Psoas muscle (tissue), 8 donors: Measurements from ENCODE around the gene SYNE2. TPM values are rescaled to one million over a fixed set of nuclear protein-coding genes. Genes with fewer than 3 reads are reported as not detected.

Experiments used
- ATAC-seq, 4 donors: fragments of 200-7000 bp; cut with Tn5 transposase; one replicate each; pipeline ENCODE4 v1.9.1; 2020; ENCODE audit warnings: moderate library complexity in 3 of 4, mild to moderate bottlenecking in 2 of 4
- DNase-seq, 2 donors: peaks; one replicate each; pipeline ENCODE4 v3.0.0-alpha.2; 2020
- H3K27ac ChIP-seq: fragments of 200-600 bp; one replicate; pipeline ENCODE4 v1.8.0; 2022
- H3K27me3 ChIP-seq, 3 donors: fragments of 200-600 bp in 1 of 3; one replicate each; pipeline versions ENCODE4 v1.6.1 to v1.8.0; 2013 to 2022; ENCODE audit warnings: low read length in 2 of 3, mild to moderate bottlenecking in 2 of 3, moderate library complexity in 1 of 3; ENCODE audit not compliant: insufficient read depth in 3 of 3
- H3K36me3 ChIP-seq, 2 donors: fragments of 200-600 bp in 1 of 2; one replicate each; pipeline versions ENCODE4 v1.6.1 to v1.8.0; 2013 to 2022; ENCODE audit warnings: low read depth in 1 of 2, mild to moderate bottlenecking in 1 of 2, moderate library complexity in 1 of 2; ENCODE audit not compliant: insufficient read depth in 1 of 2
- H3K4me1 ChIP-seq: fragments of 200-600 bp; one replicate; pipeline ENCODE4 v1.8.0; 2022
- H3K4me3 ChIP-seq: fragments of 200-600 bp; one replicate; pipeline ENCODE4 v1.8.0; 2022; ENCODE audit warnings: mild to moderate bottlenecking
- H3K9me3 ChIP-seq: fragments of 200-600 bp; one replicate; pipeline ENCODE4 v1.8.0; 2022
- WGBS, 3 donors: extraction: QIAGEN DNeasy Blood & Tissue Kit; methylation state at CpG; one replicate each; pipeline versions ENCODE4 v1.1.6 to v1.1.7; 2013; 5-methylcytosine and 5-hydroxymethylcytosine counted together
- intact Hi-C, 2 donors: fragments of 100-400 bp; cut with DNase I; formaldehyde crosslinking; loops; one replicate each; pipeline versions ENCODE4 v1.11.0 to v1.14.2; 2022
- polyA plus RNA-seq, 3 donors: library from polyadenylated mRNA; stranded (reverse); fragments of 200-250 nt; gene quantifications; one replicate each; pipeline ENCODE4 v1.2.3, GENCODE V29; 2013
- total RNA-seq, 4 donors: library from RNA; stranded (reverse); fragmentation: NEBNext Ultra II Directional in 2 of 4; extraction: Animal tissue kit (Norgen Biotek cat#: 25700) in 2 of 4; gene quantifications; one replicate each; pipeline versions ENCODE4 v1.2.1 to v1.2.4, GENCODE V29; 2021 to 2023
- TF ChIP-seq, protein P1 (sequence below): fragments of 200-600 bp; IDR thresholded peaks from one replicate; pipeline ENCODE4 v1.8.0; 2022; ENCODE audit warnings: antibody characterized with exemption
- donor health status: healthy with polysubstance abuse.
- donor health status: DM: no; HTN: no; CAD: no; lungs with moderate emphysema.
- donor health status: Bipolar disorder and iron deficiency.
- donor health status: healthy.
- donor health status: DM: yes; HTN: yes; CAD: no.
- donor health status: DM: no; HTN: no; CAD: no.
- donor health status: DM: no; HTN: no; CAD: no.
- donor health status: DM: yes; HTN: yes; CAD: no.

SYNE2 gene
- total and polyA plus RNA-seq, 7 donors, result 23.0 to 239 (median 150) TPM

DNA sequence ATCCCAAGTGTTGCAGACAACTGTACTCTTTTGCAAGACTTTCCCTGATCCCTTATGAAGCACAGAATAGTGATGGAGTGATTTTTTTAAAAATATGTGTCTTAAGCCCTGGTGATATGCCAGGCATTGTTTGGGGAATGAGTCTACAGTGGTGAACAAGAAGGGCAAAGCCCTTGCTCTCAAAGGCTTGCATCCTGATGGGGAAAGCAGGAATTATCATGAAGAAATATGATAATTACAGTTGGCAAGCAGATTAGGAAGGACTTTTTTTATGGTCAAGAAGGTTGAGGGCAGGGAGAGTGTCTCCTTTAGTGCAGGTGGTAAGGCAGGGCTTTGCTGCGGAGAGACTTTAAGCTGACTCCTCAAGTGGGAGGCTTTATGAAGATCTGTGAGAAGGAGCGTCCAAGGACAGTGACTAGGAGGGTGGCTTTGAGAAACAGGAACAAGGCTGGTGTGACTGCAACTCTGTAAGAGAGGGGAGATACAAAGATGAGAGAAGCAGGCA lies 100.2 kb downstream of the SYNE2 start:
- Histone ChIP-seq H3K9me3 (no peaks in the 10 kb centered on the region), H3K36me3 (peaks cover 6 to 65% of the 10 kb centered on the region in 2 donors), H3K4me3 (no peak overlapping the region), H3K27me3 (no peaks in the 10 kb centered on the region), H3K4me1 (no peaks in the 10 kb centered on the region), H3K27ac (no peak overlapping the region)
- intact Hi-C loops, result loop anchor here in 1 of 2 donors (5.0 kb wide), 1 partner anchor 101 kb away; the partner anchor contains the start of gene SYNE2
- WGBS, 3 donors, result 87 to 90% (median 87%) methylated on average over 2 of the region's 2 CpGs
- ATAC-seq, result no peak
- no peak for DNase-seq
- TF ChIP-seq, protein P1, sequence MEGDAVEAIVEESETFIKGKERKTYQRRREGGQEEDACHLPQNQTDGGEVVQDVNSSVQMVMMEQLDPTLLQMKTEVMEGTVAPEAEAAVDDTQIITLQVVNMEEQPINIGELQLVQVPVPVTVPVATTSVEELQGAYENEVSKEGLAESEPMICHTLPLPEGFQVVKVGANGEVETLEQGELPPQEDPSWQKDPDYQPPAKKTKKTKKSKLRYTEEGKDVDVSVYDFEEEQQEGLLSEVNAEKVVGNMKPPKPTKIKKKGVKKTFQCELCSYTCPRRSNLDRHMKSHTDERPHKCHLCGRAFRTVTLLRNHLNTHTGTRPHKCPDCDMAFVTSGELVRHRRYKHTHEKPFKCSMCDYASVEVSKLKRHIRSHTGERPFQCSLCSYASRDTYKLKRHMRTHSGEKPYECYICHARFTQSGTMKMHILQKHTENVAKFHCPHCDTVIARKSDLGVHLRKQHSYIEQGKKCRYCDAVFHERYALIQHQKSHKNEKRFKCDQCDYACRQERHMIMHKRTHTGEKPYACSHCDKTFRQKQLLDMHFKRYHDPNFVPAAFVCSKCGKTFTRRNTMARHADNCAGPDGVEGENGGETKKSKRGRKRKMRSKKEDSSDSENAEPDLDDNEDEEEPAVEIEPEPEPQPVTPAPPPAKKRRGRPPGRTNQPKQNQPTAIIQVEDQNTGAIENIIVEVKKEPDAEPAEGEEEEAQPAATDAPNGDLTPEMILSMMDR, result no peak

DNA sequence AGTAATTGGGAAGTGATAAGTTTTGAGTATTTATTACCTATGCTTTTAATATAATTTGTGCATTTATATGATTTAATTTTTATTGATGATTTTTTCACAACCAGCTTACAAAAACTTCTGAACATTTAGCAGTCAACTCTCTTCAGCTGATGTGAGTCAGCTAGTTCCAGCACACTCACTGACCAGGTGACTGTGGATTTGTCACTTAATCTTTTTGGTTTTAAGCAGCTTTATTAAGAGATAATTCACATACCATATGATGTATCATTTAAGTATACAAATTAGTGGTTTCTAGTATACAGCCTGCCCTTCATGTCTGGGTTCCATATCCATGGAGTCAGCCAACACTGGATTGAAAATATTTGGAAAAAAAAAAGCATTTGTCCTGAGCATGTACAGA lies 103.5 kb downstream of the SYNE2 start:
- H3K27ac ChIP-seq, result no peak overlapping the region
- TF ChIP-seq, protein P1, result no peak
- H3K27me3 ChIP-seq, result no peaks in the 10 kb centered on the region
- no peaks in the 10 kb centered on the region for H3K4me1 ChIP-seq
- intact Hi-C loops, result no loop called here
- no peak overlapping the region for H3K4me3 ChIP-seq
- DNase-seq, result no peak
- H3K9me3 ChIP-seq, result no peaks in the 10 kb centered on the region
- no peak for ATAC-seq
- peaks cover 0 to 54% of the 10 kb centered on the region in 2 donors for H3K36me3 ChIP-seq

DNA sequence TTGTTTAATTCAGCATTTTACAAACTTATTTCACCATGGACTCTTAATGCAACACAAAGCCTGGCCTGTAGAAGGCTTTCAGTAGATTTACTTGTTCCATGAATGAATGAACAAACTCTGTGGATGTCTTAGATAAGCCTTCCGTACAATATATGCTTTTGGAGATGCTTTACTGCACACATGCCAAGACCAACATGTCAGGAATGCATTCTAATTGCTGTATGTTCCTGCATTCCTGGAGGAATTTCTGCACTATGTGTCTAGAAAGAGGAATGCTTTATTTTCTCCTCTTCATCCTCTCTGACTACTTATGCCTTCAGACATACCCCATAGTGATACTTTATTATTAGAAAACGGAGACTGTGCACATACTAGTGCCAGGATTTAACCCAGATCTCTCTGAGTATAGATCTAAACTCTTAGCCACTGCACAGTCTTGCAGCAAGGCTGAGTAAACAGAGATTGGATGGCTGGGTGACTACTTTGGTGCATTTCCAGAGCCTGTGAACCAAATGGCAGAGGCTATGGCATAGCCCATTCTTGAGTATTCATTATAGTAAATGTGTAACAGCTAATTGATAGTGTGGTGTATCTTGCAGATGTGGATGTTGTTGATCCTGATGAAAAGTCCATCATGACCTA lies 108.2 kb downstream of the SYNE2 start:
- Histone ChIP-seq H3K36me3 (peaks cover 0 to 50% of the 10 kb centered on the region in 2 donors), H3K27me3 (no peaks in the 10 kb centered on the region), H3K27ac (no peak overlapping the region), H3K4me3 (no peak overlapping the region), H3K9me3 (no peaks in the 10 kb centered on the region), H3K4me1 (no peaks in the 10 kb centered on the region)
- intact Hi-C loops, result no loop called here
- DNase-seq, result no peak
- ATAC-seq, result no peak
- TF ChIP-seq, protein P1, result no peak
- WGBS, 3 donors, result 77 to 84% (median 80%) methylated on average over 2 of the region's 2 CpGs

DNA sequence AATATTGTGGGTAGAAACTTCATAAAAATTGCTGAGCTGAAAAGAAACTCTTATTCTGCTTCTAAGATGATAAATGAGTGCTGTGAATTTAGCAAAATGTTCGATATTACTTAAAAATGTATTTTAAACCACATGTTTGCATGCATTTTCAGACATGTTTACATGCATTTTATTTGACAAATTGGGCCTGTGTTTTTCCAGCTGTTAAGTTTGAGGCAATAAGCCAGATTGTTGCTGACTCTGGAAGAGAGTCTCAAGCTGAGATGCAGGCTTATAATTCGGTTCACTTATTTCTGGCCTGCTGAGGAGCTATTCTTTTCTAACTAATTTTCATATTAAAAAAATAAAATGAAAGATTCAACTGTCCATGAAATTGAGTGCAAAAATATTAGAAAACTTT lies 110.1 kb downstream of the SYNE2 start:
- Histone ChIP-seq H3K36me3 (peaks cover 0 to 60% of the 10 kb centered on the region in 2 donors), H3K4me1 (no peaks in the 10 kb centered on the region), H3K27ac (no peak overlapping the region), H3K27me3 (no peaks in the 10 kb centered on the region), H3K4me3 (no peak overlapping the region), H3K9me3 (no peaks in the 10 kb centered on the region)
- ATAC-seq, result no peak
- TF ChIP-seq, protein P1, result no peak
- 41 to 64% (median 50%) methylated on average over 2 of the region's 2 CpGs for WGBS, 3 donors
- no peak for DNase-seq
- intact Hi-C loops, result no loop called here

DNA sequence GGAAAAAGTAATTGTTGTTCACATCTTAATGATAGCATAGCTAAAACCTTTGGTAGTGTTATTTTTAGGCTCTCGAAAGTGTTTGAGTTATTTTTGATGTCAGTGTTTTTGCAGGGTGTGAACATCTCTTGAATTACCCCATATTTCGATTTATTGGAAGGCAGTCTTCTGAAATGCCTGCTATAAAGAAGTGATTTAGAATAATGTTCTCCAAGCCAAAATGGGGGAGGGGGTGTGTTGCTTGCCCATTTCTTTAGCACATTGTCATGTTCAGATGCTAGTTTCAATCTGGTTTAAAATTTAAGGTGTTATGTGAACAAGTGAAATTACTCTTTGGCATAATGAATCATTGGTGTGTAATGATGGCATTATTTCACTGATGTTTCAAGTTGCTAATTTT lies 110.6 kb downstream of the SYNE2 start:
- intact Hi-C loops, result no loop called here
- ATAC-seq, result no peak

More for the DNA sequence above, 110.6 kb downstream of the SYNE2 start:
- no peak for DNase-seq
- H3K27ac ChIP-seq, result no peak overlapping the region
- H3K9me3 ChIP-seq, result no peaks in the 10 kb centered on the region
- no peaks in the 10 kb centered on the region for H3K27me3 ChIP-seq
- TF ChIP-seq, protein P1, result no peak
- H3K36me3 ChIP-seq, result peaks cover 0 to 64% of the 10 kb centered on the region in 2 donors
- 64 to 81% (median 69%) methylated on average over 2 of the region's 2 CpGs for WGBS, 3 donors
- H3K4me3 ChIP-seq, result no peak overlapping the region
- no peaks in the 10 kb centered on the region for H3K4me1 ChIP-seq
